DND-41 (cell line): Measurements from ENCODE around the gene VPS13C.

Experiments used
- CTCF ChIP-seq: IDR thresholded peaks from 2 replicates; pipeline ENCODE4 v1.5.1; 2012; ENCODE audit warnings: borderline replicate concordance, low read length, moderate library complexity, mild to moderate bottlenecking; ENCODE audit not compliant: poor library complexity, severe bottlenecking; ENCODE audit errors: extremely low read depth
- EZH2 ChIP-seq: IDR thresholded peaks from 3 replicates; pipeline ENCODE4 v1.6.1; 2012; ENCODE audit warnings: borderline replicate concordance, low read depth, mild to moderate bottlenecking, moderate library complexity, low read length, inconsistent platforms; ENCODE audit not compliant: severe bottlenecking

GRCh38 chr15:61819386-61819785 is 240.9 kb downstream of the VPS13C start:
- no peak for TF ChIP-seq EZH2
- no peak for TF ChIP-seq CTCF
